CD4-positive, alpha-beta T cell treated with Interleukin-15 for 1 hour (primary cell): ENCODE measurements around the gene SPSB3.
"Not testable (repeated sequence)": the region's sequence is repeated elsewhere in the genome, so short reads cannot be mapped to it uniquely, and the experiment has no call there.

Experiments used
- DNase-seq: peaks from one replicate; pipeline ENCODE4 v3.0.0-alpha.2; 2020

Gene SPSB3

DNA sequence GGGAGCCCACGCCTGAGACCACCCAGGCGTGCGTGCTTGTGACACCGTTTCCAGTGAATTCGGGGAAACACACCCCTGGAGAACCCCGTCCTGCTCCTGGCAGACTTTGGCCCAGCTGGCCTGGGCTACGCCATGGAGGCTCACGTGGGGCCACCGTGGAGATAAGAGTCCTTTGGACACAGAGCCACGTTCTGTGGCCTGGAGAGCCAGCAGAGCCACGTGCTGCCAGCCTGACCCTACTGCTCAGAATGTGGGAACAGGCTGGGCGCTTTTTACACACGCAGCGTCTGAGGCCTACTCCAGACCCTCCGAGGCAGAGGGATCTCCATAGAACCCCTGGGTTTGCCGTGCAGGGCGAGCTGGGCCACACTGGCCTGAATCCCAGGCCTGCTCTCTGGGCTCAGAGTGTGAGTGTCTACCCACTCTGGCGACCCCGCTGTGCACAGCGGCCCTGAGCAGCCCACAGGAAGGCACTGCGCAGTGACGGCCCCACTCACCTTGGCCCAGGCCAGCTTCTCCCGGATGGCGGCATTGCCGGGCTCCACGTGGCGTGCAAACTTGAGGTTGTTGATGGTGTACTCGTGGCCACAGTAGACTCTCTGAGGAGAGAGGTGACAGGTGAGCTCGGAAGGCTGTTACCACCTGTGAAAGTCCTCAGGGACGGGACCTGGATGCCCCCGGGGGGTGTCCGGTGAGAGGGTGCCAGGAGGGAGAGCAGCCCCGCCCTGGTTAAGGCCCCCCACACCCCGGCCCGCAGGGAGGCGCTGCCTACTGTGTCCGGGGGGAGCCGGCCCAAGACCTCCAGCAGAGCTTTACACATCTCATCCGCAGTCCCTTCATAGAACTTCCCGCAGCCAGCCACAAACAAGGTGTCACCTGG is 34.3 kb upstream of the SPSB3 start:
- DNase-seq: no peak

GRCh38 chr16:1815461-1815860 is 33.1 kb upstream of the SPSB3 start:
- no peak for DNase-seq

- peak; percentile 52 for DNase-seq
Measured at GRCh38 chr16:1812732-1813163, 30.4 kb upstream of the SPSB3 start.

DNA sequence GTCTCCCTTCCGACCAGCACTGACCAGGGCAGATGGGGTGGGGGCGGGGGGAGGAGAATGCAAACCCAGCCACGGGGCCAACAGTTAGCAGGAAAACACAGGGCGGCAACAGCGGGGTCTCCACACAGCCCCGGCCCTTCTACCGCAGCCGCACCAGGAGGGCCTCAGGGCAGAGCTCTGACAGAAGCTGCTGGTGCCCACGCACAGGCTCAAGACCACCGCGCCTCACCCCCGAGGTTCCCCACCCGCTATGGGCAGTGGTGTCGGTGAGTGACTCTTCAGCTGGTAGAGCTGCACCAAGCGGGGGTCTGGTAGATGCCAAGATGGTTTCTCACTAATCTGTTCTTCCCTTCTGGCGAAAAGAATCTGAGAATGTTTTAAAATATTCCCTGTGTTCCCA is 28.2 kb upstream of the SPSB3 start:
- no peak for DNase-seq

DNA sequence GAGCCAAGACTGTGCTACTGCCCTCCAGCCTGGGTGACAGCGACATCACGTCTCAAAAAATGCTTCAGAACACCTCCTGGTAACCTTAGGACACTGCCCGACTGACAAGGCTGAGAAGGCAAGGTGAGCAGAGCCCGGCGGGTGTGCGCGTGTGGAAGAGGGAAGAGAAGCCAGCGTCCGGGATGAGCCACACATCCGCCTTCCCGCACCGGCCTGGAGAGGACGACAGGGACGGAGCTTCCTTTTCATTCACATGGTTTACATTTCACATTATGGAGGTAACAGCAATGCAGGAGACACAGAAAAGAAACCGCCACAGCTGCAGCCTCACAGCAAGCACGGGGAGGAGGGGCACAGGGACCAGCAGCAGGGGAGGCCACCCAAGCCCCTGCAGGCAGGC is 27.7 kb upstream of the SPSB3 start:
- DNase-seq: no peak

GRCh38 chr16:1809281-1809801 is 27.0 kb upstream of the SPSB3 start:
- no peak for DNase-seq

DNA sequence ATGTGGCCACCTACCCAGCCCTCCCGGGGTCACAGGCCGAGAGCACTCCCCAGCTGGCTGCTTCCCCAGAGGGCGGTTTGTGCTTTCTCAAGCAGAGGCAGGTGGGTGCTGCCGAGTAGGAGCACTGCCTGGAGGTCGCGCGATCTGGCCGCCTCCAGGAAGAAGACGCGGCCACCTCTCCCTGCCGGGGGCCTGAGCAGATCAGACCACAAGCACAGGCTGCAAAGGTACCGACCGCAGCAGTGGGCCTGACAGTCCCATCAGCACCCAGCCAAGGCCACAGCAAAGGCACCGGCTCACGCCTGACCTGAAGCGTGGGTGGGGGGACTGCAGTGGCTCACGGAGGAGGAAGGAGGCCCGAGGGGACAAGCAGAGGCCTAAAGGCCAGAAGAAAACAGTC is 26.3 kb upstream of the SPSB3 start:
- DNase-seq: no peak

GRCh38 chr16:1807626-1808025 is 25.3 kb upstream of the SPSB3 start:
- no peak for DNase-seq

- DNase-seq: no peak
Measured at GRCh38 chr16:1800701-1801100, 18.3 kb upstream of the SPSB3 start.

DNA sequence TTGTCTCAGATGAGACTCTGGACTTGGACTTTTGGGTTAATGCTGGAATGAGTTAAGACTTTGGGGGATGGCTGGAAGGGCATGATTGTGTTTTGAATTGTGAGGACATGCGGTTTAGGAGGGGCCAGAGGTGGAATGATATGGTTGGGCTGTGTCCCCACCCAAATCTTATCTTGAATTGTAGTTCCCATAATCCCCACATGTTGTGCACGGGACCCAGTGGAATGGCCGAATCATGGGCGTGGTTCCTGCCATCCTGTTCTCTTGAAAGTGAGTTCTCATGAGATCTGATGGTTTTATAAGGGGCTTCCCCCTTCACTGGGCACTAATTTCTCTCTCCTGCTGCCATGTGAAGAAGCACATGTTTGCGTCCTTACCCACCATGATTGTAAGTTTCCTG is 16.9 kb upstream of the SPSB3 start:
- DNase-seq: not testable (repeated sequence)

DNA sequence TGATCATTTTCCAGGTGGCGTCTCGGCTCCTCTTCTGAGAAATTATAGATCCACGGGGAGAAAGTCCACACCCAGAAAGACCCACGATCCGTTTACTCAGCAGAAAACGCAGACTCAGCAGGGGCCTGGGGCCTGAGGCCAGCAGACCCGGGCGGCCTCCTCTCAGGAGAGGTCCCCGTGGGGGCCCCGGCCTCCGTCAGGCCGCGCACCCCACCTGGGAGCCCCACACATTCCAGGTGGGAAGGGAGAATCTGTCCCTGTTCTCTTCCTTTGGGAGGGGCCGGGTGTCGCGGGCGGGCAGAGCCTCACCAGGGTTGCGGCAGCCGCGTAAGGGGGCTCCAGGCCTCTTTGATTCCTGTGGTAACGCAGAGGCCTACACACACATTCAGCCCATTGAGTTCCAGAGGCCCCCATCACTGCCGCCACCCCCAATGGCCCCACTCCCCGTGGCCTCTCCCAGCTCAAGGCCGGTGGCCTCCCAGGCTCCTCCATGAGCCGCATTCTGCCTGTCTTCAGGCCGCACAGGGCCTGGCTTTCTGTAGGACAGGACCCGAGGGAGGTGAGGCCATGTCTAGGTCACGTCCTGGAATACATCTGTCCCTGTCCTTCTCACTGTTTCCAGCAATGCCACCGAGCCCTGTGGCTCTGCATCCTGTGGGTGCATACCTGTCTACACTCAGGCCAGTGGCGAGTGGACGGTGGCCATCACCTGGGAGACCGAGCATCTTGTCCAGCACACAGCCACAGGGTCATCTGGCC is 12.7 kb upstream of the SPSB3 start:
- no peak for DNase-seq

DNA sequence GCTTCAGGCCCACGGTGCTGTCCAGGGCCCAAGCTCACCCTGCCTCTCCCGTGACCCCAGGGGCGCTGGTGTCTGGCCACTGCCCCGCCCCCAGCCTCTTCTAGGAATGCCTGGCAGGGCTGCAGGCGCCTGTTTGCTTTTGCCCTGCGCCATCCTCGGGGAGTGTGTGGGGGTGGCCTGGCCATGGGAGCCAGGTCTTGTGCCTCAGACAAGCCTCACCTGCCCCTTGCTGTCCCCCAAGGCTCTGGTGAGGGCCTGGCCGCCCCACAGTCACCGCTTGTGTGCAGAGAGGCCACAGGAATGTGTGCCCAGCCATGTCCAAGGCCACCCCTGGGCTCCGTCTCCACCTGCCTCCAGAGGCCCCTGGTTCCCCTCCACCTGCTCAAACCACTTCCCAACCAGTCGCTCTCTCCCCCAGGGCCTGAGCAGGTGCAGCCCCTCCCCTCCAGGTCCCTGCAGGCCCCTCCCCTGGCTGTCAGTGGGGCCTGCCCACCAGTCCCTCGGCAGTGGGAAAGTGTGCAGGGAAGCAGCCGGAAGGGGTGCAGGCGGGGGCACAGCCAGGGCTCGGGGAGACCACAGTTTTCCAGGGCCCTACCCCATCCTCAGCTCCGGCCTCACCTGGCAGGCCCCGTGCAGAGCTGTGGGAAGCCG is 12.0 kb upstream of the SPSB3 start:
- DNase-seq: no peak

DNA sequence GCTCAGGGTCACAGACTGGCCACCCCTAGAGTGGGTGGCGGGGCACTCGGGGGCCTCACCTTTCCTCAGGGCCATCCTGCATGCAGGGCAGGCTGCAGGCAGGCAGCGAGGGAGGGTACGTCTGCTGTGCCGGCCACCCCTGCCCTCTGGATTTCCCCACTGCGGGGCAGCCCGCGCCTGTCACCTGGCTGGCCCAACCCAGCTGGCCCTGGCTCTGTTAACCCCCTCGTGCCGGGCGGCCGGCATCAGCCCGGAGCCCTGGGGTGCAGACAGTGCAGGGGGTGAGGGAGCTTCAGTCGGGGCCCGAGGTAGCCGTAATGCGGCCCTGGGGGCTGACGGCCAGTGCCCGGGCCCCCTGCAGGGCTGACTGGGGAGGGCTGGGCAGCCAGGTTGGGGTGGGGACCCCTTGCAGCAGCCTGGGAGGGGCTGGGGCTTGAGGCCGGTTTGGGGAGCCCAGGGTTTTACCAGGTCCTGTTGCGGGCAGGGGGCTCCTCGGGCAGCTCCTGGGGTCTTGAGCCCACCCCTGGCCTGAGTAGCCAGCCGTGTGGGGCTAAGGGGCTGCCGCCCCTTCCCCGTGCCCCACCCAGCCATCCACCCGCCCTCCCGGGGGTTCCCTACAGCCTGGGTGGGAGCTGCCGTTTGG is 11.3 kb upstream of the SPSB3 start, which contains the start of gene IGFALS:
IGFALS (minus strand) TSS at position 128 of the 643 bp plus-strand sequence; CDS start at position 75, 53 bp downstream.
- no peak for DNase-seq

- no peak for DNase-seq
Measured at GRCh38 chr16:1792836-1793577, 10.6 kb upstream of the SPSB3 start.

GRCh38 chr16:1791943-1792812 is 9.8 kb upstream of the SPSB3 start:
- DNase-seq: no peak

- no peak for DNase-seq
Measured at GRCh38 chr16:1791256-1791942, 9.0 kb upstream of the SPSB3 start.

DNA sequence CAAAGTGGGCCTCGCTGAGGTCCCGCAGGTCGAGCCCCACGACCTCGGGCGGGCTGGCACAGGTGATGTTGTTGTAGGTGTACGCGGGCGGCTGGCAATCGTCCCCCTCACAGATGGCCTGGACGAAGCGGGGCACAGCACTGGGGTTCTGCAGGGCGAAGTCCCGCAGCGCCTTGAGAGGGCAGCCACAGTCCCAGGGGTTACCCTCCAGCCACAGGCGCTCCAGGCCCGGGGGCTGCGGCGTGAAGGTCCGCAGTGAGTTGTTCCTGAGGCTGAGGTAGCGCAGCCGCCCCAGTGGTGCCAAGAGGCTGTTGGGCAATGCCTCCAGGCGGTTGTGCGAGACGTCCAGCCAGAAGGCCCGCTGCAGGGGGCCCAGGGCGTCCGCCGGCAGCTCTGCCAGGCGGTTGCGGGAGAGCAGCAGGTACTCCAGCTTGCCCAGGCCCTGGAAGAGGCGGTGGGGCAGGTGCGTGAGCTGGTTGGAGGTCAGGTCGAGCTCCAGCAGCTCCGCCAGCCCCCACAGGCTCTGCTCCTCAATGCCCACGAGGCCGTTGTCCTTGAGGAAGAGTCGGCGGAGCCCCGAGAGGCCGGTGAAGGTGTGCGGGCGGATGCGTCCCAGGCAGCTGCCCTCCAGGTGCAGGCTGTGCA is 8.4 kb upstream of the SPSB3 start:
- DNase-seq: no peak

DNA sequence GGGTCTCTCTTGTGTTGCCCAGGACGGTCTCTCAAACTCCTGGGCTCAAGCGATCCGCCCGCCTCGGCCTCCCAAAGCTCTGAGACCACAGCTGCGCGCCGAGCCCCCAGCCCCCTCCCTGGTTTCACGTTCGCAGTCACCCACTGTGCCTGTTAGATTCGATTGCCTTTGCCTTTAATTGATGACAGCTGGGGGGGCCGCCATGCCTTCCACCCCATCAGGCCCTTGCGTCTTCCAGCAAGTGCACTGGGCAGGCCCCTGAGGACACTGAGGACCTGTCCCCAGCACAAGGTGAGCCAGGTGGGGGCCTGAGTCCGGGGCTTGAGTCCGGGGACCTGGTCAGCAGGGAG is 7.9 kb upstream of the SPSB3 start:
- no peak for DNase-seq

GRCh38 chr16:1789643-1790045 is 7.3 kb upstream of the SPSB3 start:
- DNase-seq: no peak

DNA sequence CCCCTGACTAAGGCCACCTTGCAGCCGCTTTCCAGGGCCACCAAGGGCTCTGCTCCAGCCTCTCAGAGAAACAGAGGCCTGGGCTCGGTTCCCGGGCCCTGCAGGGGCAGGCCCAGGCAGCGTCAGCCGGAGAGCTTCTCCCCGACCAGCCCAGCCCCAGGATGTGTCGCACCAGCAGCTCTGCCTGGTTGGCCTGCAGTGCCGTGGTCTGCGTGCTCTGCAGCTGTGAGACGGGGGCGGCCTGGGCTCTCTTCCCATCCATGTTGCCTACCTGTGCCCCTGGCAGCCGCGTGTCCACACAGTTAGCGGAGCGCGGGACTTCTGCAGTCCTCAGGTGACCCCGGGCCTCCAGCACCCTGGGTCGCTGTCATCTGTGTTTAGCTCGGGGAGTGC is 6.3 kb upstream of the SPSB3 start:
- no peak for DNase-seq
